NCI-H1694 (cell line): Measurements from ENCODE around the gene LHCGR.
"Not testable (repeated sequence)": the region's sequence is repeated elsewhere in the genome, so short reads cannot be mapped to it uniquely, and the experiment has no call there.

Source experiments
- DNase-seq: peaks from one replicate; lab custom pipeline; 2025; lab: John Stamatoyannopoulos, UW

The LHCGR gene

GRCh38 chr2:48709096-48710034 is 46.2 kb downstream of the LHCGR start:
- no peak for DNase-seq

GRCh38 chr2:48707466-48707865 is 48.1 kb downstream of the LHCGR start:
- no peak for DNase-seq

- DNase-seq, result not testable (repeated sequence)
These were observed 51.9 kb downstream of the LHCGR start for GRCh38 chr2:48703621-48704020.

- no peak for DNase-seq
These were observed 56.1 kb downstream of the LHCGR start for GRCh38 chr2:48699348-48699930.

- no peak for DNase-seq
These were observed 58.6 kb downstream of the LHCGR start for GRCh38 chr2:48696881-48697280.

GRCh38 chr2:48695991-48696390 is 59.5 kb downstream of the LHCGR start:
- no peak for DNase-seq

- no peak for DNase-seq
These were observed 61.4 kb downstream of the LHCGR start for GRCh38 chr2:48694149-48694548.

- DNase-seq, result no peak
These were observed 61.9 kb downstream of the LHCGR start for GRCh38 chr2:48693645-48694044.

GRCh38 chr2:48693066-48693465 is 62.5 kb downstream of the LHCGR start:
- DNase-seq, result no peak

GRCh38 chr2:48691935-48692691 is 63.4 kb downstream of the LHCGR start:
- no peak for DNase-seq

GRCh38 chr2:48685126-48685525 is 70.4 kb downstream of the LHCGR start:
- no peak for DNase-seq

- no peak for DNase-seq
These were observed 78.1 kb downstream of the LHCGR start for GRCh38 chr2:48677450-48677849.

GRCh38 chr2:48674933-48675332 is 80.6 kb downstream of the LHCGR start:
- no peak for DNase-seq

GRCh38 chr2:48673581-48673980 is 81.9 kb downstream of the LHCGR start:
- no peak for DNase-seq

- no peak for DNase-seq
These were observed 86.5 kb downstream of the LHCGR start for GRCh38 chr2:48668992-48669391.

- no peak for DNase-seq
These were observed 104.2 kb downstream of the LHCGR start for GRCh38 chr2:48651158-48651790.

GRCh38 chr2:48638261-48638660 is 117.3 kb downstream of the LHCGR start:
- no peak for DNase-seq
